22Rv1 (cell line): Measurements from ENCODE around the gene G6PC1.
"Not testable (repeated sequence)": the region's sequence is repeated elsewhere in the genome, so short reads cannot be mapped to it uniquely, and the experiment has no call there.

Experiments
- H3K27ac ChIP-seq: fragments of 450-650 bp; 2 replicates; pipeline ENCODE4 v1.5.1; 2017
- ZFX ChIP-seq: fragments of 450-650 bp; IDR thresholded peaks from 2 replicates; pipeline ENCODE4 v1.6.1; 2017; ENCODE audit warnings: antibody characterized with exemption, borderline replicate concordance
- TF ChIP-seq, protein P1 (sequence below): fragments of 450-650 bp; IDR thresholded peaks from 2 replicates; pipeline ENCODE4 v1.5.1; 2017; ENCODE audit warnings: mild to moderate bottlenecking

The G6PC1 gene

DNA sequence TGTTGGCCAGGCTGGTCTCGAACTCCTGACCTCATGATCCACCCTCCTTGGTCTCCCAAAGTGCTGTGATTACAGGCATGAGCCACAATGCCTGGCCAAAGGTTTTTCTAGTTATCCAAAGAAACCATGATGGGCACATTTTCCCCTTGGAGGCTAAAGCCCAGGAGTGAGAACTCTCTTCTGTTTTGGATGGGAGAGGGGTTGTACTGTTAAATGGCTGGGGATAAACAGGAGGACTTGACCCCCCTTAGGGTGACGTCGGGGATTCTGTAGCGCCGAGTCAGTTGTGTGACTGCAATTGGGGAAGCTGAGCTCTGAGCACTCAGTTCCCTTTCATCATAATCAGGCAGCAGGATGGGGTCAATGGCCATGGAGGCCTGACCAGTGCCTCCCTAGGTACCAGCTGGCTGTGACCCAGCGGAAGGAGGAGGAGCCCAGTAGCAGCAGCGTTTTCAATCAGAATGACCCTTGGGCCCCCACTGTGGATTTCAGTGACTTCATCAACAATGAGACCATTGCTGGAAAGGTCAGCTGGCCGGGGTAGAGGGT lies 45.5 kb upstream of the G6PC1 start:
- TF ChIP-seq, protein P1, sequence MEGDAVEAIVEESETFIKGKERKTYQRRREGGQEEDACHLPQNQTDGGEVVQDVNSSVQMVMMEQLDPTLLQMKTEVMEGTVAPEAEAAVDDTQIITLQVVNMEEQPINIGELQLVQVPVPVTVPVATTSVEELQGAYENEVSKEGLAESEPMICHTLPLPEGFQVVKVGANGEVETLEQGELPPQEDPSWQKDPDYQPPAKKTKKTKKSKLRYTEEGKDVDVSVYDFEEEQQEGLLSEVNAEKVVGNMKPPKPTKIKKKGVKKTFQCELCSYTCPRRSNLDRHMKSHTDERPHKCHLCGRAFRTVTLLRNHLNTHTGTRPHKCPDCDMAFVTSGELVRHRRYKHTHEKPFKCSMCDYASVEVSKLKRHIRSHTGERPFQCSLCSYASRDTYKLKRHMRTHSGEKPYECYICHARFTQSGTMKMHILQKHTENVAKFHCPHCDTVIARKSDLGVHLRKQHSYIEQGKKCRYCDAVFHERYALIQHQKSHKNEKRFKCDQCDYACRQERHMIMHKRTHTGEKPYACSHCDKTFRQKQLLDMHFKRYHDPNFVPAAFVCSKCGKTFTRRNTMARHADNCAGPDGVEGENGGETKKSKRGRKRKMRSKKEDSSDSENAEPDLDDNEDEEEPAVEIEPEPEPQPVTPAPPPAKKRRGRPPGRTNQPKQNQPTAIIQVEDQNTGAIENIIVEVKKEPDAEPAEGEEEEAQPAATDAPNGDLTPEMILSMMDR: no peak
- no peak for TF ChIP-seq ZFX
- no peak overlapping the region for H3K27ac ChIP-seq

DNA sequence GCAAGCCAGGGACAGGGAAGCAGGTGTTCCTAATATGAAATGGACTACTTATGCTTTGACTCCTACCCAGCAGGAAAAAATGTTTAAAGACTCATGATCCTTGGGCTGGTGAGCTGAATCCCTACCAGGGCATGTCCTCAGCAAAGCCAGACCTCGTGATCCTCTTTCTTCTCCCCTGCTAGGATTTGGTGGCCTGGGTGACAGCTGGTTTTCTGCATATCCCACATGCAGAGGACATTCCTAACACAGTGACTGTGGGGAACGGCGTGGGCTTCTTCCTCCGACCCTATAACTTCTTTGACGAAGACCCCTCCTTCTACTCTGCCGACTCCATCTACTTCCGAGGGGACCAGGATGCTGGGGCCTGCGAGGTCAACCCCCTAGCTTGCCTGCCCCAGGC lies 44.5 kb upstream of the G6PC1 start:
- not testable (repeated sequence) for H3K27ac ChIP-seq

DNA sequence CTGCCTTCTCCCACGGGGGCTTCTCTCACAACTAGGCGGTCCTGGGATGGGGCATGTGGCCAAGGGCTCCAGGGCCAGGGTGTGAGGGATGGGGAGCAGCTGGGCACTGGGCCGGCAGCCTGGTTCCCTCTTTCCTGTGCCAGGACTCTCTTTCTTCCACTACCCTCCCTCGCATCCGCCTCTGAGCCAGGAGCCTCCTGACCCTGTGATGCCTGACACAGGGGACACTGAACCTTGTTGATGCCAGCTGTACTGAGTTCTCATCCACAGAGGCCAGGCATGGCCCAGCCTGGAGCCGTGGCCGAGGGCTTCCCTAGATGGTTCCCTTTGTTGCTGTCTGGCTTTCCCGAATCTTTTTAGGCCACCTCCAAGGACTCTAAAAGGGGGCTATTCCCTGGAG lies 44.1 kb upstream of the G6PC1 start:
- not testable (repeated sequence) for H3K27ac ChIP-seq

DNA sequence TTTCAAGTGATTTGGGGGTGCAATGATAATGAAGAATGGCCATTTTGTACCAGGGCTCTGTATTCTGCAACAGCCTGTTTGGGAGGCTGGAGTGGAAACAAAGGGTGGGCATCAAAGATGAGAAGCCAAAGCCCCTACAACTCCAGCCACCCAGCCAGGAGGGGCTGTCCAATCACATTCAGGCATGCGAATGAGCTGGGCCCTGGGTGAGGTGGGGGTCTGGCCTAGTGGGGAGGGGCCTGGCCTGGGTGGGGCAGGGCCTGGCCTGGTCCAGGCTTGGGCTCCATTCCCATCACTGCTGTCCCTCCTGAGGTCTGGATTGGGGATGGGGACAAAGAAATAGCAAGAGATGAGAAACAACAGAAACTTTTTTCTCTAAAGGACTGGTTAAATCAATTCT lies 43.2 kb upstream of the G6PC1 start:
- TF ChIP-seq, protein P1: no peak
- no peak for TF ChIP-seq ZFX
- no peak overlapping the region for H3K27ac ChIP-seq

DNA sequence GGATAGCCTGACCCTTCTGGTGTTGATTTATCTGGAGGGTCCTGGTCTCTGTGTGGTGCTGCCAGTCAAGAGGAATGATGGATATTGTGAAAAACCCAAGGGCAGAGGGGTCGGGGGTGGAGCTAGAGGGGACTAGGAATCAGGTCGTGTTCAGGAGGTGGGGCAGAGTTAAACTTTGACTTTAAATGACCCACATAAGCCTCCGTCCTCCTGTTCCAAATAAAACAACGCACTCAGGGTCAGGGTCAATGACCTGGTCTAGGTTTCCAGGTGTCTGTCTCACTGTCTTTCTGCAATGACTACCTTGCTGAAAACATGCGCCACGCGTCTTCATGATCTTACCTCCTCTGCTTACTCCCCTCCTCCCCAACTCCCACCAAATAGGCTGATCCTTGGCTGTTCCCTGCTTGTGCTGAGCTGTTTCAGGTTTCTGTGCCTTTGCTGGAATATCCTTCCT lies 34.9 kb upstream of the G6PC1 start:
- H3K27ac ChIP-seq: no peak overlapping the region
- TF ChIP-seq ZFX: no peak
- TF ChIP-seq, protein P1: no peak

DNA sequence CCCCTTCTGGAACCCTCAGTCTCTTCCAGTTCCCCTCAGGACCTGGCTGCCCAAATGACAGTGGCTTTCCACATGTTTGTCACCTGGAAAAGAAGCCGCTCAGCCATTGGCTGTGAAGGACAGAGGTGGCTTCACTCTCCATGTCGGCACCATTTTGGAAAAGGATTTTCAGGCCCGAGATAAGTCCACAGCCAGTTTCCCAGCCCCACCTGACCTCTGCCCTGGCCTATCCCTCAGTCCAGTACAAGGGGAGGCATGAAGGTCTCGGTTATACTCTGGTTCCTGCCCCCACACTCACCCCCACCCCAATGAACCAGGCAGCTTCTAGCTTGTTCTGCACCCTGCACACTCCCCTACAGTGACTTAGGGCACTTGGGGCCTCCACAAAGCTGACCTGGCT lies 34.4 kb upstream of the G6PC1 start:
- no peak overlapping the region for H3K27ac ChIP-seq
- TF ChIP-seq ZFX: no peak
- TF ChIP-seq, protein P1: no peak

DNA sequence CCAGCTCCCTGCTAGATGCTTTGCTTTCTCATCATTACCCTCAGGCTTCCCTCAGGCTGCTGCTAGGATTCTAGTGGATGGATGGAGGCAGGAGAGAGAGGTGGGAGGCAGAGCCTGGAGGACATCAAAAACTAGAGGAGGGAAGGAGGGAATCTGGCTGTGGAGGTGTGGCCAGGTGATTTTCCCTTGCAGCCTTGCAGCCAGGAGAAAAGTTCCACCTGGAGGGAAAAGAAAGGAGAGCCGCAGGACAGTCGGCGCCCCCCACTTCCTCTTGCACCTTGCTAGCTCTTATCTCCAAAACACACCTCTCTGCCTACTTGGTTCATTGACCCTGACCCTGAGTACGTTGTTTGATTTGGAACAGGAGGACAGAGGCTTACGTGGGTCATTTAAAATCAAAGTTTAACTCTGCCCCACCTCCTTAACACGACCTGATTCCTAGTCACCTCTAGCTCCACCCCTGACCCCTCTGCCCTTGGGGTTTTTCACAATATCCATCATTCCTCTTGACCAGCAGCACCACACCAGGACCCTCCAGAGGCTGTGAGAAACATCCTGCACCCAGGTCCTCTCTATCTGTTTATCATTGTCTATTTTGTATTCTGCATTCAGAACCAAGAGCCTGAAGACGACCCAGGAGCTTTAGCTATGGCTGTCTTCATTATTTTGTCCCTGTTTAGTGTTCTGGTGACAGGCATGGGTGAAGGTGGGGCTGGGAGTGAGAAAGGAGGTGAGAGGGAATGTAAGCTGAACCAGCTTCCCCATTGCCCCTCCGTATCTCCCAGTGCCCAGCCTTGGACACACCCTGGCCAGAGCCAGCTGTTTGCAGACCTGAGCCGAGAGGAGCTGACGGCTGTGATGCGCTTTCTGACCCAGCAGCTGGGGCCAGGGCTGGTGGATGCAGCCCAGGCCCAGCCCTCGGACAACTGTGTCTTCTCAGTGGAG lies 33.7 kb upstream of the G6PC1 start:
- no peak overlapping the region for H3K27ac ChIP-seq
- TF ChIP-seq, protein P1: no peak
- TF ChIP-seq ZFX: no peak

DNA sequence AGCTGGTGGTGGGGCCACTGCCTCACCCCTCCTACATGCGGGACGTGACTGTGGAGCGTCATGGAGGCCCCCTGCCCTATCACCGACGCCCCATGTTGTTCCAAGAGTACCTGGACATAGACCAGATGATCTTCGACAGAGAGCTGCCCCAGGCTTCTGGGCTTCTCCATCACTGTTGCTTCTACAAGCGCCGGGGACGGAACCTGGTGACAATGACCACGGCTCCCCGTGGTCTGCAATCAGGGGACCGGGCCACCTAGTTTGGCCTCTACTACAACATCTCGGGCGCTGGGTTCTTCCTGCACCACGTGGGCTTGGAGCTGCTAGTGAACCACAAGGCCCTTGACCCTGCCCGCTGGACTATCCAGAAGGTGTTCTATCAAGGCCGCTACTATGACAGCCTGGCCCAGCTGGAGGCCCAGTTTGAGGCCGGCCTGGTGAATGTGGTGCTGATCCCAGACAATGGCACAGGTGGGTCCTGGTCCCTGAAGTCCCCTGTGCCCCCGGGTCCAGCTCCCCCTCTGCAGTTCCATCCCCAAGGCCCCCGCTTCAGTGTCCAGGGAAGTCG lies 32.8 kb upstream of the G6PC1 start:
- not testable (repeated sequence) for H3K27ac ChIP-seq
